NCI-H2196 treated with DMSO at 0.1 percent for 48 hours (cell line): ENCODE results near the gene ALX4.

Experiments used
- DNase-seq: peaks from one replicate; lab custom pipeline; 2025; ENCODE audit not compliant: unreplicated experiment; lab: John Stamatoyannopoulos, UW

The ALX4 gene

GRCh38 chr11:44301564-44302271 lies 8.2 kb downstream of the ALX4 start:
- no peak for DNase-seq

DNA sequence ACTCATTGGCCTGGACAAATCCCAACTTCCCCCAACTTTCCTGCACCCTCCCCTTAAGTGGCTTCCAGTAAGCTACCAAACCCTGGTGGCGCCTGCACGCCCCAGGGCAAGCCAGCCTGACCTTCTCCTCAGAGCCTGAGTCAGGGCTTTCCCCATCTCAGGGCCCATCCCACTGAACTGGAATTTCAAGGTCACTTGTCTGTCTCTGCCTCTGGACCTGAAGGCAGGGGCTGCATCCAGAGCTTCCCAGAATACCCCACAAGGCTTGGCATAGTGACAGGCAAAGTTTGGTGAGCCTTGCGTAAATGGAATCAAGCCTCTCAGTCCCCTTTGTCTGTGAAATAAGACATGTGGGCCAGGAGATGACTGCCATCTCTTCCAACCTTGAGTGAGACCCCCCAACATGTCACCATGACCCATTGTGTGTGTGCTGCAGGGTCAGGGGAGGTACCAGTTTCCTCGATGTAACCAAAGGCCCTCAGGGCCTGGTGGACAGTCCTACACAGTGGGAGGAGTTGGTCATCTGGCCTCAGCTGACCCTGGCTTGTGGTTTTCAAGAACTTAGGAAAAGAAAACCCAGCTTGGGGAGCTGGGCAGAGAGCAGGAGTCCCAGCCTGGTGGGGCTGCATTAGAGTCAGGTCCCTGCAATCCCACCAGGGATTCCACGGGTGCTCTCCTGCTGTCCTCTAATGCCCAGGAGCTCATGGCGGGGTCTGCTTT lies 8.9 kb downstream of the ALX4 start:
- no peak for DNase-seq

GRCh38 chr11:44298862-44299261 lies 11.1 kb downstream of the ALX4 start:
- no peak for DNase-seq

- no peak for DNase-seq
These were observed 19.7 kb downstream of the ALX4 start for GRCh38 chr11:44290208-44290607.

GRCh38 chr11:44288133-44288526 lies 21.8 kb downstream of the ALX4 start:
- DNase-seq: no peak

GRCh38 chr11:44286911-44287310 lies 23.0 kb downstream of the ALX4 start:
- no peak for DNase-seq

- DNase-seq: peak; percentile 42
These were observed 23.6 kb downstream of the ALX4 start for GRCh38 chr11:44286268-44286880.

- no peak for DNase-seq
These were observed 24.2 kb downstream of the ALX4 start for GRCh38 chr11:44285756-44286155.

DNA sequence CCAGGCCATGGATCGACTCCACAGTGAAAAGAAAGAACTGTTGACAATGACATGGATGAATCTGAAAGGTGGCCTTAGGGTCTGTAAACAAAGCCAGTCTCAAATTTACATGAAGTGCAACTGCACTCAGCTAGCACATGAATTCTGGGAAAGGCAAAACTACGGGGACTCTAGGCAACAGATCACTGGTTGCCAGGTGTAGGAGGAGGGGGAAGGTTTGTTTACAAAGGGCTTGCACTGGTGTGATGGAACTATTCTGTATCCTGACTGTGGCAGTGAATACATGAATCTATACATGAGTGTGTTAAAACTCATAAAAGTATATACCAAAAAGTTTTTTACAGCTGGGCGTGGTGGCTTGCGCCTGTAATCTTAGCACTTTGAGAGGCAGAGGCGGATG lies 27.3 kb downstream of the ALX4 start:
- no peak for DNase-seq

DNA sequence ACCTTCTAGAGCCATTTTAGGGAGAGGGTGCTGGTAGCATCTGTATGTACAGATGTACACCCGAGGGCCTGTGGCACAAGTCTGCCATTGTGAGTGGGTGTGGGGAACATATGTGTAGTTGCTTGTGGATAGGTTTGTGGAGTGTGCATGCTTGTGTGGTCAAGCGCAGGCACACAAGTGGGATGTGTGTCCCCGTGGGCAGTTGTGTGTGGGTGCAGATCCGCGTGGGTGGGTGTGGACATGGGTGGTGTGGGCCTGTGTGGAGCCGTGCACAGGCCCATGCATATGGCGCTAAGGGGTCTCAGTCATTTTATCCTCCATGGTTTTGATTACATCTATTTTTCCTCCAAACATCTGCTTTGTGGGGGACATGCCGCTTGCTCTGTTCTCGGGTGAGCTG lies 28.8 kb downstream of the ALX4 start:
- DNase-seq: no peak

DNA sequence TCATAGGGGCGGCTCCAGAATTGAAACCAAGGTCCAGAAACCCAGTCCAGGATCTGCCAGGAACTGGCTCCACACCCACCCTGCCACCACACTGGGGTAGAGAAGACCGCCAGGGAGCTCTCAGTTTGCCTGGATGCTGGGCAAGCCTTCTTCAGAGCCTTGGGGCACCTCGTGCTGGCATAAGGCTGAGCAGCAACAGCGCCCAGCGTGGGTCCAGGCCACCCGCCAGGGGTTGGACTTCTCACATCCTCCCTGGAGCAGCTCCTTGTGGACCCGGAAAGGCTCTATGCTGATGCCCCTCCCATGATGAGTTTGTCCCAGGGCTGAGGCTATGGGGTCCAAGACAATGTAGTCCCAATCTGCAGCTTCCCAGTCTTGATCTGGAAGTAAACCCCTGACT lies 29.7 kb downstream of the ALX4 start:
- no peak for DNase-seq

DNA sequence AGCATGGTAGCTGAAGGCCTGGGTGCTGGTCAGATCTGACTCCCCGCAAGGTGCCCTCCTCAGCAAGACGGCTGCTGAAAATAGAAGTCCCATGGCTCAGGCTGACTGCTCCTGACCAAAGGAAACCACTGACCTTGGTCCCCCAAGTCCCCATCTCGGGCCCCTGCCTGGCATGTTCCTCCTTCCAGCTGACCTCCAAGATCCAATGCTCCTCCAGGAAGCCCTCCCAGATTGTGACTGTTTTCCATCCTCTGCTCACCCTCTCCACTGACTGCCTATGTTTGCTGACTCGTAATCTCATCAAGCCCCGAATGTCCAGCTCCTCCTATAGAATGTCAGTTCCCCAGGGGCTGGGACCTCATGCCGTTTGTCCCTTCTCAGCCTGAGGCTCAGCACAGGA lies 30.5 kb downstream of the ALX4 start:
- no peak for DNase-seq

- DNase-seq: no peak
These were observed 32.5 kb downstream of the ALX4 start for GRCh38 chr11:44277196-44278090.

- no peak for DNase-seq
These were observed 33.9 kb downstream of the ALX4 start for GRCh38 chr11:44275961-44276550.

GRCh38 chr11:44275241-44275640 lies 34.7 kb downstream of the ALX4 start:
- DNase-seq: no peak

DNA sequence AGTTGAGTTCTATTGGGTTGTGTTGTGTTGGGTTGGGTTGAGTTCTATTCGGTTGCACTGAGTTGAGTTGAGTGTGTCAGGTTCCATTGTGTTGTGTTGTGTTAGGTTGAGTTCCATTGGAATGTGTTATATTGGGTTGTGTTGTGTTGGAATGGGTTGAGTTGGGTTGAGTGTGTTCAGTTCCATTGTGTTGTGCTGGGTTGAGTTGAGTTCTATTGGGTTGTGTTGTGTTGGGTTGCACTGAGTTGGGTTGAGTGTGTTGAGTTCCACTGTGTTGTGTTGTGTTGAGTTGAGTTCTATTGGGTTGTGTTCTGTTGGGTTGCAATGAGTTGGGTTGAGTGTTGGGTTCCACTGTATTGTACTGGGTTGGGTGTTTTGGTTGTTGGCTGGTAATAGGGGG lies 35.5 kb downstream of the ALX4 start:
- DNase-seq: no peak

- no peak for DNase-seq
These were observed 38.7 kb downstream of the ALX4 start for GRCh38 chr11:44271286-44271685.

DNA sequence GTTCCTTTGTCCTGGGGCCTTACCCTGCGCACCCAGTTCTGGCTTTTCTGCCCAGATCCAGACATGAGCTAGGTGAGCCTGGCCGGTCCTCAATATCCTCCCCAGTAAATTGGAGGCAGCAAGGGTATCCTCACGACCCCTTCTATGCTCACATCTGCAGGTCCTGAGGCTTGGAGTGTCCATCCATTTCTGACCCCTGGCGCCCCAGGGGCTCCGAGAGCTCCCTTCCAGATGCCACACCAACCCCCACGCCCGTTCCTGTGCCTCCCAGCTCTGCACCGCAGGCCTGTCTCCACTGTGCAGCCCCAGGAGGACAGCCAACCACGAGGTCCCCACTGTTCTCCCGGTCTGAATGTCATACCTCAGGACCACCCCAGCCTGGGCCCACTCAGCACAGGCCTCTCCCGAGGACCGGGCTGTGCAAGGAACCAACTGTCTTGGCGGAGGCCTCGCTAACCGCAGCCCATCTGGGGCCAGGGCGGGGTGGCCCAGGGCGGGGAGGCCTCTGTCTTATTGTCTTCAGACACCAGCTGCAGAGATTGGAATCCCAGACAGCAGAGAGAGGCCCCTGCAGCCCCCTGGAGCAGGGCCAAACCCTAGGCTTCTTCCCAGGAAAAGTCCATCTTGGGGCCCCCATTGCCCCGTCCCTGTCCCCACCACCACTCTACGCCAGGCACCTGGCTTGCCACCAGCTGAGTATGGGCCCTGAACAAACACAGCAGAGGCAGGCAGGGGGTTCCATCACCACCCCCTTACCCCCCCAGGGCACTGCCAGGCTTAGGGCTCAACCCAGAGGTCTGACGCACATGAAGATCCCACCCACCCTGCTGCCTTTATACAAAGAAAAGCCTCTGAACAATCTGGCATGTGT lies 39.3 kb downstream of the ALX4 start:
- DNase-seq: no peak

DNA sequence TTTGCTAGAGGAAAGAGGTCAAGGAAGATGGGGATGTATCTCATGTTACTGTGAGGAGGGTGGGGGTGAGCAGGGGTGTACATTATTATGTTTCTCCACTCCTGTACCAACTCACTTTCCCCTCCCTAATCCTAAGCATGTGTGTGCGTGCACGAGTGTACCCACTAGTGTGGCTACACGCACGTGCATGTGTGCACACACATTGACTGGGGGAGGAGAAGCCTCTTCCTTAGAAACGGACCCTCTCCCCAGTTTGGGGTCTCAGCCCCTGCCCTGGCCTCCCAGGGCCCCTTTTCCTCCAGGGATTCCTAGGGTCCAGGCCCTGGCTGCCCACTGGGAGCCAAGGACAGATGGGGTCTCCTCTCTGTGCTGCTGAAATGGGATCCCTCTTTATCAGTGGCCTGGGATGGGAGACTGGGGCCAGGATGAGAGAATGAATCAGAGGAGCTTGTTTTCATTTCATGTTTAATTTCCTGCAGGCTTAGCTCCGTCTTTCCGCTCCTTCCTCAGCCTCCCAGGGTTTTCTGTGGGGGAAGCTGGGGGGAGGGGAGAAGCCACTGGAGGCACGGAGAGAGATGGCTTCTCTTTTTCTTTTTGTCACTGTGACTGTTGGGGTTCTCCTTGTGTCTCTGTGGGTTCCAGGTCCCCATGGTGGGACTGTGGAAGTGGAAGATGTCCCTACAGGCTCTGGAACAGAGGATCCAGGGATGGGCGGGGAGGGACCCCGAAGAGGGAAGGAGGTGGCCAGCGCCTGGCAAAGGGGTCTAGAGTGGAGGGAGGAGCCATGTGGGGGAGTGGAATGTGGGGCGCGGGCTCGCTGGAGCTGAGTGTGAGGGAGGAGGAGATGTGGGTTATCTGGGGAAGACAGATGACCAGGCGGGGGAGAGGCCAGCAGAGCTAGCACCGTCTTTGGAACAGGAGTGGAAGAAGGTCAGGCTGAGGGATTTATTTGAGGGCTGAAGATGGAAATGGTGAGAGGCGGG lies 40.3 kb downstream of the ALX4 start:
- DNase-seq: no peak
